Stimulated activated naive CD8-positive, alpha-beta T cell treated with anti-CD3 and anti-CD28 coated beads, Interleukin-15, amount 100 ng/mL, for 72 hours (primary cell): ENCODE data around the gene ABLIM3.

Experiments used
- ATAC-seq: fragments of 150-1000 bp; cut with Tn5 transposase; 2 replicates; pipeline ENCODE4 v1.10.0; 2021; ENCODE audit warnings: mild to moderate bottlenecking, moderate library complexity
- DNase-seq, 2 donors: peaks; one replicate each; pipeline ENCODE4 v3.0.0; 2021 to 2022
- H3K27ac Mint-ChIP-seq, 2 donors: one replicate each; pipeline ENCODE4 v1.8.0; 2022; ENCODE audit warnings: mild to moderate bottlenecking in 2 of 2, mixed read lengths in 2 of 2, moderate library complexity in 2 of 2
- H3K27me3 Mint-ChIP-seq: one replicate; pipeline ENCODE4 v1.8.0; 2022; ENCODE audit warnings: mixed read lengths
- H3K4me1 Mint-ChIP-seq: one replicate; pipeline ENCODE4 v1.8.0; 2022; ENCODE audit warnings: mild to moderate bottlenecking, mixed read lengths
- H3K4me3 Mint-ChIP-seq, 2 donors: one replicate each; pipeline ENCODE4 v1.8.0; 2022; ENCODE audit warnings: mild to moderate bottlenecking in 2 of 2, mixed read lengths in 2 of 2, moderate library complexity in 1 of 2
- H3K9me3 Mint-ChIP-seq, 2 donors: one replicate each; pipeline ENCODE4 v1.8.0; 2022; ENCODE audit warnings: mixed read lengths in 2 of 2

The ABLIM3 gene

GRCh38 chr5:149299451-149300054 lies 158.3 kb downstream of the ABLIM3 start:
- no peak overlapping the region for H3K4me3 Mint-ChIP-seq
- no peaks in the 10 kb centered on the region for H3K9me3 Mint-ChIP-seq
- peaks cover 7% of the 10 kb centered on the region for H3K27me3 Mint-ChIP-seq
- H3K27ac Mint-ChIP-seq, result peak overlapping the region in 1 of 2 donors; percentile 19
- peaks cover 44% of the 10 kb centered on the region for H3K4me1 Mint-ChIP-seq
- peak; percentile 6 for ATAC-seq
- DNase-seq, result no peak

GRCh38 chr5:149300441-149300840 lies 159.1 kb downstream of the ABLIM3 start:
- Mint-ChIP-seq H3K27me3 (peaks cover 7% of the 10 kb centered on the region), H3K4me1 (peaks cover 36% of the 10 kb centered on the region), H3K4me3 (no peak overlapping the region), H3K27ac (no peak overlapping the region), H3K9me3 (no peaks in the 10 kb centered on the region)
- ATAC-seq (no peak), DNase-seq (no peak)

- H3K4me1 Mint-ChIP-seq, result peaks cover 32% of the 10 kb centered on the region
- peaks cover 7% of the 10 kb centered on the region for H3K27me3 Mint-ChIP-seq
- H3K27ac Mint-ChIP-seq, result no peak overlapping the region
These were observed 159.9 kb downstream of the ABLIM3 start for GRCh38 chr5:149301049-149301743.

GRCh38 chr5:149301744-149302380 lies 160.6 kb downstream of the ABLIM3 start:
- Mint-ChIP-seq H3K27me3 (peaks cover 7% of the 10 kb centered on the region), H3K27ac (peak overlapping the region in 1 of 2 donors; percentile 28), H3K4me3 (no peak overlapping the region), H3K4me1 (peaks cover 27% of the 10 kb centered on the region), H3K9me3 (no peaks in the 10 kb centered on the region)
- DNase-seq (no peak), ATAC-seq (no peak)

More at GRCh38 chr5:149301049-149301743, 159.9 kb downstream of the ABLIM3 start:
- Mint-ChIP-seq H3K4me3 (no peak overlapping the region), H3K9me3 (no peaks in the 10 kb centered on the region)
- ATAC-seq (no peak), DNase-seq (no peak)

DNA sequence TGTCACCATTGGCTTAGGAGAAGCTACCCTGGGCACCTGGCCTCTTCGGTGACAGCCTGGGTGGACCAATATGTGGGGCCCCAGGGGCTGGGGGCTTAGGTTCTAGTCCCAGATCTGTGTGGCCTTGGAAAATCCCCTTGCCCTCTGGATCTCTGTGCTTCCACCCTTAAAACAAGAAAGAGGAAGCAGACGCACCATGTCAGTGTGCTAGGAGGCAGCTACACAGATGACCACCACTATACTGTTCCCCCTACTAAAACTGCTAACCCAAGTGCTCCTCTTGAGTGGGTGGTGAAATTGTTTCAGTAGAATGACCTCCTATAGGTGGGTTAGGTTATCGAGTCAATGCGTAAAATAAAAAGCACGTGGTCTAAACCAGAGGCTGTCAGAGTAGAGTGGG lies 161.3 kb downstream of the ABLIM3 start:
- no peaks in the 10 kb centered on the region for H3K9me3 Mint-ChIP-seq
- DNase-seq, result no peak

DNA sequence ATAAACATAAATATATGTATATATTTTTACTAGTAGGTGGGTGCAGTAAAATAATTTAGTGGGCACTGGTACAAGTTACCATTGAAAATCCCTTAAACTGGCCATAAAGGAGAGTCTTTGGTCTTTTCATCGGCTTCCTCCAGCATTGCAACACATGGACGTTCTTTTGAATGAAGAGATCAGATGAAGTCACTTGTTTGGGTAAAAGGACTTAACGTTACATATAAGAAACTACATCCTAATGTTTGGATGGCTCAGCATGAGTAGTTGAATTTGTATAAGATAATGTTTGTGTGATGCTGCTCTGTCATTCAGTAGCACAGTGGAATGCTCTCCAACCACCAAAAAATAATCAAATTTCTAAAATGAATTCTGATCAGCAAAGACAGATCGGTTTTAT lies 161.9 kb downstream of the ABLIM3 start:
- Mint-ChIP-seq H3K9me3 (no peaks in the 10 kb centered on the region), H3K27ac (no peak overlapping the region), H3K27me3 (peaks cover 7% of the 10 kb centered on the region), H3K4me1 (peaks cover 17% of the 10 kb centered on the region), H3K4me3 (no peak overlapping the region)
- no peak for ATAC-seq
- DNase-seq, result no peak

More for the DNA sequence above, 161.3 kb downstream of the ABLIM3 start:
- ATAC-seq, result no peak
- H3K27me3 Mint-ChIP-seq, result peaks cover 7% of the 10 kb centered on the region
- H3K4me3 Mint-ChIP-seq, result no peak overlapping the region
- H3K4me1 Mint-ChIP-seq, result peaks cover 22% of the 10 kb centered on the region
- H3K27ac Mint-ChIP-seq, result no peak overlapping the region

DNA sequence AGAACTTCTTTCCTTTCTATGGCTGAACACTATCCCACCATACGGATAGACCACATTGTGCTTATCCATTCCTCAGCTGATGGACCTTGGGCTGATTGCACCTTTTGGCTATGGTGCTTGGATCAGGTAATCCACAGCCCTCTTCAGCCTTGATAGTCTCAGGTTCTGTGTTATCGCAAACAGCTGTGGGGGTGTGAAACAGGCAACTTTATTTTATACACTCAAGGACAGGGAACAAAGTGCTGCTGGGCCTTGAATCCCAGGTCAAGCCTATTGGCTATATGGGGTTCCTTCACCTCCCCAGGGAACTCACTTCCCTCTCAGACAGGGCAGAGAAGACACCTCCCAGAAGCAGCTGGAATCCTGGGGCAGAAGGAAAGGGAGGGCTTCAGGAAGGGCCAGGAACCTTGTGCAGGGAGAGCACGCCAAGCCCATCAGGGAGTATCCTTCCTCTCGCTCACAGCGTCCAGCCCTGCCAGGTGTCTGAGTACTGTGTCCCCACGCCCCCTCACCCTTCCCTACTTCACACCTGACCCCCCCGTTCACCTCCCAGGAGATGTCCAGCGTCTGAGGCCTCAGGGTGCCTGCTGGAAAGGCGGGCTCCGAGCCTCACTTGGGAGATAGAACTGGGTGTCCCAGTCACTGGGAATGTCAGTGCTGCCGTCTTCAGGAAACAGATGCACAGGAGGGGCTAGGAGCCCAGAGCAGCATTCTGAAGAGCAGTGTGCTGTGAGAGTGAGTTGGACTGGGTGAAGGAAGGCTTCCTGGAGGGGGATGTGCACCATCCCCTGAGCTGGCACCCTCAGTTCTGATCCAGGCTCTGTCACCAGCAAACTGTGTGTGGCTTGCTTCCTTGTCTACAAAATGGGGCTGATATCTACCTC lies 163.1 kb downstream of the ABLIM3 start:
- Mint-ChIP-seq H3K27me3 (peaks cover 5% of the 10 kb centered on the region), H3K27ac (no peak overlapping the region), H3K4me3 (no peak overlapping the region), H3K4me1 (peaks cover 4% of the 10 kb centered on the region), H3K9me3 (no peaks in the 10 kb centered on the region)
- DNase-seq (no peak), ATAC-seq (no peak)

GRCh38 chr5:149309354-149309753 lies 168.1 kb downstream of the ABLIM3 start:
- no peaks in the 10 kb centered on the region for H3K27me3 Mint-ChIP-seq
- H3K9me3 Mint-ChIP-seq, result no peaks in the 10 kb centered on the region
- ATAC-seq (no peak), DNase-seq (no peak)
- H3K27ac Mint-ChIP-seq, result no peak overlapping the region
- H3K4me1 Mint-ChIP-seq, result peaks cover 8% of the 10 kb centered on the region
- H3K4me3 Mint-ChIP-seq, result no peak overlapping the region
